Activated CD8-positive, alpha-beta memory T cell treated with anti-CD3 and anti-CD28 coated beads, Interleukin-2, amount 10 ng/mL, durations not matched to agents 7 days and 5 days (primary cell): ENCODE measurements around the gene C4orf50. TPM values are rescaled to one million over a fixed set of nuclear protein-coding genes. Genes with fewer than 3 reads are reported as not detected.

ENCODE experiments used
- ATAC-seq: fragments of 150-1000 bp; cut with Tn5 transposase; one replicate; pipeline ENCODE4 v1.10.0; 2021; ENCODE audit warnings: moderate library complexity
- CTCF ChIA-PET: fragments of 350-600 bp; sonication (Branson Sonifier 250); formaldehyde crosslinking; loops from one replicate; lab custom pipeline; 2021; ENCODE audit warnings: antibody characterized with exemption; lab: Charles Lee
- DNase-seq: peaks from one replicate; pipeline ENCODE4 v3.0.0-alpha.2; 2020
- H3K27ac Mint-ChIP-seq: one replicate; pipeline ENCODE4 v1.8.0; 2021; ENCODE audit warnings: mild to moderate bottlenecking, mixed read lengths
- H3K27me3 Mint-ChIP-seq: one replicate; pipeline ENCODE4 v1.8.0; 2021; ENCODE audit warnings: mixed read lengths
- H3K36me3 Mint-ChIP-seq: one replicate; pipeline ENCODE4 v1.8.0; 2021; ENCODE audit warnings: mild to moderate bottlenecking, mixed read lengths
- H3K4me1 Mint-ChIP-seq: one replicate; pipeline ENCODE4 v1.8.0; 2021; ENCODE audit warnings: mixed read lengths
- H3K4me3 Mint-ChIP-seq: one replicate; pipeline ENCODE4 v1.8.0; 2021; ENCODE audit warnings: mild to moderate bottlenecking, moderate library complexity, mixed read lengths
- H3K9me3 Mint-ChIP-seq: one replicate; pipeline ENCODE4 v1.8.0; 2022; ENCODE audit warnings: low read depth, mixed read lengths
- total RNA-seq, 2 experiments: library from RNA; stranded (reverse); gene quantifications; one replicate each; pipeline ENCODE4 v1.2.3, GENCODE V29; 2021

The C4orf50 gene
- total RNA-seq, 2 experiments from 2014 or later, result 0.82 to 1.1 TPM

- H3K4me1 Mint-ChIP-seq, result peaks cover 13% of the 10 kb centered on the region
- H3K27me3 Mint-ChIP-seq, result peaks cover 3% of the 10 kb centered on the region
- no peaks in the 10 kb centered on the region for H3K36me3 Mint-ChIP-seq
- ATAC-seq (no peak), DNase-seq (no peak)
- H3K27ac Mint-ChIP-seq, result no peak overlapping the region
- H3K9me3 Mint-ChIP-seq, result no peaks in the 10 kb centered on the region
- no peak overlapping the region for H3K4me3 Mint-ChIP-seq
- CTCF ChIA-PET, result no interaction called here
These were observed 25.9 kb downstream of the C4orf50 start for GRCh38 chr4:5992171-5992827.

- CTCF ChIA-PET, result no interaction called here
- DNase-seq, result no peak
- peaks cover 8% of the 10 kb centered on the region for H3K4me1 Mint-ChIP-seq
- H3K27ac Mint-ChIP-seq, result no peak overlapping the region
- H3K27me3 Mint-ChIP-seq, result no peaks in the 10 kb centered on the region
- H3K9me3 Mint-ChIP-seq, result no peaks in the 10 kb centered on the region
- no peak overlapping the region for H3K4me3 Mint-ChIP-seq
- H3K36me3 Mint-ChIP-seq, result no peaks in the 10 kb centered on the region
- no peak for ATAC-seq
These were observed 26.8 kb downstream of the C4orf50 start for GRCh38 chr4:5991405-5991804.

GRCh38 chr4:5990446-5991160 lies 27.6 kb downstream of the C4orf50 start:
- Mint-ChIP-seq H3K9me3 (no peaks in the 10 kb centered on the region), H3K27me3 (no peaks in the 10 kb centered on the region), H3K4me3 (no peak overlapping the region), H3K27ac (no peak overlapping the region), H3K4me1 (no peaks in the 10 kb centered on the region), H3K36me3 (no peaks in the 10 kb centered on the region)
- ATAC-seq (no peak), DNase-seq (no peak)
- CTCF ChIA-PET, result no interaction called here

- CTCF ChIA-PET, result interaction anchor here (1.6 kb wide), 1 partner anchor 8 kb away, joined by 11 read pairs; no protein-coding TSS in a partner anchor
- H3K27me3 Mint-ChIP-seq, result peaks cover 4% of the 10 kb centered on the region
- no peak for ATAC-seq
These were observed 28.7 kb downstream of the C4orf50 start for GRCh38 chr4:5989236-5990225.

GRCh38 chr4:5988086-5988845 lies 30.0 kb downstream of the C4orf50 start:
- CTCF ChIA-PET, result interaction anchor here (1.6 kb wide), 1 partner anchor 10 kb away, joined by 11 read pairs; no protein-coding TSS in a partner anchor
- Mint-ChIP-seq H3K27me3 (peaks cover 7% of the 10 kb centered on the region), H3K4me1 (no peaks in the 10 kb centered on the region), H3K9me3 (peaks cover 11% of the 10 kb centered on the region), H3K27ac (no peak overlapping the region), H3K36me3 (peaks cover 5% of the 10 kb centered on the region), H3K4me3 (no peak overlapping the region)
- ATAC-seq (no peak), DNase-seq (no peak)

More at GRCh38 chr4:5989236-5990225, 28.7 kb downstream of the C4orf50 start:
- H3K4me1 Mint-ChIP-seq, result no peaks in the 10 kb centered on the region
- H3K27ac Mint-ChIP-seq, result no peak overlapping the region
- H3K36me3 Mint-ChIP-seq, result peaks cover 4% of the 10 kb centered on the region
- DNase-seq, result no peak
- H3K9me3 Mint-ChIP-seq, result peaks cover 6% of the 10 kb centered on the region
- no peak overlapping the region for H3K4me3 Mint-ChIP-seq

- H3K27me3 Mint-ChIP-seq, result peaks cover 15% of the 10 kb centered on the region
- peaks cover 11% of the 10 kb centered on the region for H3K9me3 Mint-ChIP-seq
- CTCF ChIA-PET, result interaction anchor here (1.6 to 2.0 kb wide), 2 partner anchors 13 to 27 kb away, joined by 4 to 8 read pairs; no protein-coding TSS in a partner anchor
- DNase-seq (no peak), ATAC-seq (no peak)
- no peaks in the 10 kb centered on the region for H3K4me1 Mint-ChIP-seq
- no peak overlapping the region for H3K4me3 Mint-ChIP-seq
- peaks cover 5% of the 10 kb centered on the region for H3K36me3 Mint-ChIP-seq
- H3K27ac Mint-ChIP-seq, result no peak overlapping the region
These were observed 33.4 kb downstream of the C4orf50 start for GRCh38 chr4:5984843-5985242.

GRCh38 chr4:5982156-5982973 lies 35.9 kb downstream of the C4orf50 start:
- no peak overlapping the region for H3K27ac Mint-ChIP-seq
- DNase-seq, result no peak
- H3K36me3 Mint-ChIP-seq, result peaks cover 5% of the 10 kb centered on the region
- H3K27me3 Mint-ChIP-seq, result peaks cover 35% of the 10 kb centered on the region
- CTCF ChIA-PET, result interaction anchor here (1.2 kb wide), 1 partner anchor 16 kb away, joined by 3 read pairs; no protein-coding TSS in a partner anchor
- H3K9me3 Mint-ChIP-seq, result peaks cover 11% of the 10 kb centered on the region
- no peaks in the 10 kb centered on the region for H3K4me1 Mint-ChIP-seq
- ATAC-seq, result no peak
- no peak overlapping the region for H3K4me3 Mint-ChIP-seq

GRCh38 chr4:5980436-5981155 lies 37.6 kb downstream of the C4orf50 start:
- CTCF ChIA-PET, result no interaction called here
- peaks cover 35% of the 10 kb centered on the region for H3K27me3 Mint-ChIP-seq
- H3K36me3 Mint-ChIP-seq, result peaks cover 5% of the 10 kb centered on the region
- DNase-seq (no peak), ATAC-seq (no peak)
- peaks cover 11% of the 10 kb centered on the region for H3K9me3 Mint-ChIP-seq
- H3K27ac Mint-ChIP-seq, result no peak overlapping the region
- H3K4me1 Mint-ChIP-seq, result no peaks in the 10 kb centered on the region
- no peak overlapping the region for H3K4me3 Mint-ChIP-seq

GRCh38 chr4:5979981-5980380 lies 38.2 kb downstream of the C4orf50 start:
- Mint-ChIP-seq H3K9me3 (peaks cover 10% of the 10 kb centered on the region), H3K36me3 (peaks cover 5% of the 10 kb centered on the region), H3K27me3 (peaks cover 35% of the 10 kb centered on the region), H3K27ac (no peak overlapping the region), H3K4me1 (no peaks in the 10 kb centered on the region), H3K4me3 (no peak overlapping the region)
- DNase-seq (no peak), ATAC-seq (no peak)
- CTCF ChIA-PET, result no interaction called here

GRCh38 chr4:5976921-5977320 lies 41.3 kb downstream of the C4orf50 start:
- Mint-ChIP-seq H3K9me3 (no peaks in the 10 kb centered on the region), H3K4me1 (no peaks in the 10 kb centered on the region), H3K27me3 (peaks cover 28% of the 10 kb centered on the region), H3K36me3 (no peaks in the 10 kb centered on the region), H3K27ac (no peak overlapping the region), H3K4me3 (no peak overlapping the region)
- no peak for ATAC-seq
- no peak for DNase-seq
- CTCF ChIA-PET, result no interaction called here

- Mint-ChIP-seq H3K4me1 (no peaks in the 10 kb centered on the region), H3K27me3 (peaks cover 28% of the 10 kb centered on the region)
- CTCF ChIA-PET, result no interaction called here
These were observed 41.8 kb downstream of the C4orf50 start for GRCh38 chr4:5976431-5976830.

More at GRCh38 chr4:5976431-5976830, 41.8 kb downstream of the C4orf50 start:
- DNase-seq (no peak), ATAC-seq (no peak)
- Mint-ChIP-seq H3K9me3 (no peaks in the 10 kb centered on the region), H3K36me3 (no peaks in the 10 kb centered on the region), H3K4me3 (no peak overlapping the region), H3K27ac (no peak overlapping the region)
